Erythroblast (primary cell): ENCODE measurements around the gene NOTUM.

Experiments used
- GATA1 ChIP-seq: IDR thresholded peaks from 2 replicates; pipeline ENCODE4 v1.6.1; 2011; ENCODE audit warnings: low read depth, mild to moderate bottlenecking, control low read depth, low read length, moderate library complexity
- POLR2A ChIP-seq: IDR thresholded peaks from 2 replicates; pipeline ENCODE4 v1.6.1; 2011; ENCODE audit warnings: mild to moderate bottlenecking, low read length

GRCh38 chr17:81911277-81911961 lies 49.6 kb downstream of the NOTUM start, which contains the start of gene PCYT2:
- no peak for TF ChIP-seq POLR2A
- no peak for TF ChIP-seq GATA1
